Karpas-422 (cell line): Measurements from ENCODE around the gene DDX51. TPM values are rescaled to one million over a fixed set of nuclear protein-coding genes. Genes with fewer than 3 reads are reported as not detected.

Experiments
- DNase-seq: peaks from one replicate; pipeline ENCODE4 v3.0.0-alpha.2; 2015
- H2AFZ ChIP-seq: fragments of 200-600 bp; sonication (generic); 2 replicates; pipeline ENCODE4 v1.6.1; 2014; ENCODE audit warnings: antibody characterized with exemption, low read length, mixed read lengths
- H3K27ac ChIP-seq: fragments of 200-600 bp; sonication (generic); 2 replicates; pipeline ENCODE4 v1.5.1; 2014; ENCODE audit warnings: mild to moderate bottlenecking, low read length, moderate library complexity
- H3K27me3 ChIP-seq: fragments of 200-600 bp; sonication (generic); 2 replicates; pipeline ENCODE4 v1.6.1; 2014; ENCODE audit warnings: low read length, mixed read lengths
- H3K36me3 ChIP-seq: fragments of 200-600 bp; sonication (generic); 2 replicates; pipeline ENCODE4 v1.6.1; 2014; ENCODE audit warnings: low read length, mixed read lengths; ENCODE audit not compliant: insufficient read depth
- H3K4me1 ChIP-seq: fragments of 200-600 bp; sonication (generic); 2 replicates; pipeline ENCODE4 v1.6.1; 2014; ENCODE audit warnings: mild to moderate bottlenecking, low read length, mixed read lengths
- H3K4me2 ChIP-seq: fragments of 200-600 bp; sonication (generic); 2 replicates; pipeline ENCODE4 v1.6.1; 2014; ENCODE audit warnings: low read length, low read depth, mild to moderate bottlenecking; ENCODE audit not compliant: poor library complexity, severe bottlenecking
- H3K4me3 ChIP-seq: fragments of 200-600 bp; sonication (generic); 2 replicates; pipeline ENCODE4 v1.5.1; 2014; ENCODE audit warnings: mild to moderate bottlenecking, antibody characterized with exemption, low read length, mixed read lengths
- H3K79me2 ChIP-seq: fragments of 200-600 bp; sonication (generic); 2 replicates; pipeline ENCODE4 v1.6.1; 2014; ENCODE audit warnings: mild to moderate bottlenecking, low read length, mixed read lengths
- H3K9ac ChIP-seq: fragments of 200-600 bp; sonication (generic); 2 replicates; pipeline ENCODE4 v1.6.0; 2014; ENCODE audit warnings: low read length
- H3K9me2 ChIP-seq: fragments of 200-600 bp; sonication (generic), shearing (Covaris generic); replicated peaks from 2 replicates; pipeline ENCODE4 v1.6.0; 2014; ENCODE audit warnings: mild to moderate bottlenecking, low read length, moderate library complexity; ENCODE audit not compliant: insufficient read depth
- H3K9me3 ChIP-seq: fragments of 300-700, 200-600 bp; sonication (generic); 2 replicates; pipeline ENCODE4 v1.6.1; 2014; ENCODE audit warnings: low read length, mixed read lengths
- H4K20me1 ChIP-seq: fragments of 200-600 bp; sonication (generic); 2 replicates; pipeline ENCODE4 v1.6.1; 2014; ENCODE audit warnings: mild to moderate bottlenecking, antibody characterized with exemption, low read length, low read depth; ENCODE audit not compliant: insufficient read depth
- total RNA-seq: library from RNA; depleted of rRNA; stranded (reverse); fragments of >200 nt; shearing (Covaris generic); gene quantifications from 2 replicates; pipeline ENCODE4 v1.2.3, GENCODE V29; 2014; ENCODE audit warnings: low replicate concordance

DDX51 gene
- total RNA-seq, 1 experiment from 2014 or later, result 6.4 TPM

DNA sequence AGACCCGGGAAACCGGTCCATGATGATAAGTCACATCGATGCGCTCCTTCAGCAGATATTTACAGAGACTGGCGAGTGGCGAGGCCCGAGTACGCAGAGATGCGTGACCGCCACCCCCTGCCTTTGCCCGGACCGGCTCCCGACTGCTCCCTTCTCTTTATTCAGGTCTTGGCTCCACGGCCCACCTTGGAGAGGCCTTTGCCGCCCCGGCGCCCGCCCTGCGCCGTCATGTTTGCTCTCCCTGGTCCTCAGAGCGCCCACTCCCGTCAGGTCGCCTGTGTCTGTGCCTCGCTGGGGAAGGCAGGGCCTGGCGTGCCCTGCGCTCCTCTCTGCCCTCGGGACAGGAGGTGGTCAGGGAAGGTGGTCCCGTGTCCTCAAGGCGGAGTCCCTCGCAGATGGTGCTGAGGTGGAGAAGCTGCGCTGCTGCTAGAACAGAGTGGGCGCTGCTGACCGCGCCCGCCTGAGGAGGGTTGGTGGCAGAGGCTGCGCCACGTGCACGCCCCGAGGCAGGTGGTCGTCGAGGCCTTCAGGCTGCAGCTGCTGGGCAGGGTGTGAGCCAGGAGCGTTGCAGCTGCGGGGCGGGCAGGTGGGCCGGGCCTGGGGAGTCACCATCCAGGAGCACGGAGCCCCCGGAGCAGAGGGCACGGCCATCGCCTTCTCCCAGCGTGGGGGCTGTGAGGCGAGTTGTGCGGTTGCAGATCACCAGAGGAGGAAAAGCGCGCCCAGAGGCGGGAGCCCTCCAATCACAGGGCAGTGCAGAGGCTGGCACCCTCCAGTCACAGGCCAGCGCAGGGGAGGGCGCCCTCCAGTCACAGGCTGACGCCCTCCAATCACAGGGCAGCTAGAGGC, 27.2 kb downstream of the DDX51 start:
- Histone ChIP-seq H3K79me2 (no peaks in the 10 kb centered on the region), H3K36me3 (peaks cover 31% of the 10 kb centered on the region; the same call in 1 of the 2 replicates), H3K27ac (no peak overlapping the region), H2AFZ (no peak overlapping the region), H3K4me1 (no peaks in the 10 kb centered on the region), H3K4me2 (no peak overlapping the region), H3K9ac (no peak overlapping the region), H3K27me3 (no peaks in the 10 kb centered on the region), H3K9me3 (no peaks in the 10 kb centered on the region), H4K20me1 (no peaks in the 10 kb centered on the region), H3K9me2 (no peaks in the 10 kb centered on the region), H3K4me3 (no peak overlapping the region)
- DNase-seq, result no peak

DNA sequence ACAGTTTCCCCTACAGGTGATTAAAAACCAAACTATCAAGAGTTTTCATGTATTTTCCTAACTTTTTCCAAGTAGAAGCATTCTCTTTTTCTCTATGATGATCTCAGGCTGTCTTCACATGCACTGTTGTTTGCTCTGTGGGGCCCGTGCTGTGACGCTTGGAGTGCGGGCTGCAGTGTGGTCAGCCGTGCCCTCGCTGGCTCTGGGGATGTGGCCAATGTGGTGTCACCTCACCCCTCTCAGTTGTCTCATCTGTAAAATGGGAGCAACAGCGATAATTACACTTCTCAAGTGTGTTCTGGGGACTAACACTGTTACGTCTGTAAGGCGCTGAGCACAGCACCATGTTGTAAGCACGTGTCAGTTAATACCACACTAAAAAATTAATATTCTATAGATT, 28.6 kb downstream of the DDX51 start:
- Histone ChIP-seq H3K9me3 (no peaks in the 10 kb centered on the region), H3K4me1 (no peaks in the 10 kb centered on the region), H3K36me3 (peaks cover 25% of the 10 kb centered on the region; the same call in 1 of the 2 replicates), H4K20me1 (no peaks in the 10 kb centered on the region), H3K4me2 (no peak overlapping the region), H3K9ac (no peak overlapping the region), H3K27ac (no peak overlapping the region), H3K4me3 (no peak overlapping the region), H3K79me2 (no peaks in the 10 kb centered on the region), H3K27me3 (no peaks in the 10 kb centered on the region), H2AFZ (no peak overlapping the region), H3K9me2 (no peaks in the 10 kb centered on the region)
- no peak for DNase-seq

DNA sequence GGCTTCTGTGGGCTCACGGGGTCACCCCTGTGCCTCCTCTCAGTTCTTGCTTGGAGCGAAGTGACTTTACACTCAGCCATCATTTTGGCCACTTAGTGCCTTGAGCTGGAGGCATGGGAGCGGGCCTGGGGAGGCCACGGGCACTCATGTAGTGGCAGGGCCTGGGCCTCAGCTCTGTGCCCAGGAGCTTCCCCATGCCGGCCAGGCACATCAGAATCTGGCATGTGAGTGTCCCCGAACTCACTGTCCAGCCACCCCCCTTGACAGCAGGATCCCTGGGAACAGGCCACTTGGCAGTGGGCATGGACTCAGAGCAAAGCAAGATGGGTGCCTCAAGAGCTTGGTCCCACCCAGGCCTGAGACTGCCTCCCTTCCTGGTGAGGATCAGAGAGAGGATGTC, 29.5 kb downstream of the DDX51 start:
- H3K4me2 ChIP-seq, result no peak overlapping the region
- no peak for DNase-seq
- H3K27me3 ChIP-seq, result no peaks in the 10 kb centered on the region
- no peak overlapping the region for H3K4me3 ChIP-seq
- peaks cover 25% of the 10 kb centered on the region; the same call in 1 of the 2 replicates for H3K36me3 ChIP-seq
- no peak overlapping the region for H3K27ac ChIP-seq
- H4K20me1 ChIP-seq, result no peaks in the 10 kb centered on the region
- H3K9me2 ChIP-seq, result no peaks in the 10 kb centered on the region
- H3K4me1 ChIP-seq, result no peaks in the 10 kb centered on the region
- no peak overlapping the region for H3K9ac ChIP-seq
- no peak overlapping the region for H2AFZ ChIP-seq
- no peaks in the 10 kb centered on the region for H3K9me3 ChIP-seq
- no peaks in the 10 kb centered on the region for H3K79me2 ChIP-seq

DNA sequence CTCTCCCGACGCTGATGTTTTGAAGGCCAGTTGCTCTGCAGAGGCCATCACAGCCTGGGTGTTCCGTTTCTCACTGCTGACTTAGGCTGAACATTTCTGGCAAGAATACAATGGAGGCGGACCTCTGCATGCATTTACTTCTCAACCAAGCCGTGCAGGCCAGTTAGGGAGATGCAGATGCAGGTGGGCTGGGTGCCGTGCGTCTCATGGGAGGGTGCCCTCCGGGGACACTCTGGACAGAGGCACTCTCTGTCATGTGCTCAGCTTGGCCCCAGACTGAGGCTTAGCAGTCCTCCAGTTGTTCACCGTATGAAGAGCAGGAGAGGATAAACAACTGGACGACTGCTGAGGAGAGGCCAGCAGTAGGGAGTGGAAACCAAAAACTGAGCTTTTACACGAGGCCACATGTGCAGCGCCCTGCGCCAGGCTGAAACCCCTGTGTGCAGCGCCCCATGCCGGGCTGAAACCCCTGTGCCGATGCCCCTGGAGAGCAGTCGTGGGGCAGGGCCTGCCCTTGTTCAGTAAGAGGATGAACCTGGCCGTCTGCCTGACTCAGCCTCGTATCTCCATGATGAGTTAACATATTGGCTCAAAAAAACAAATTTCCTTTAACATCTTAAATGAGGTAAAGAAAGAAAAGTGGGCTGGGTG, 32.3 kb downstream of the DDX51 start:
- H3K9me3 ChIP-seq, result no peaks in the 10 kb centered on the region
- no peak overlapping the region for H3K9ac ChIP-seq
- DNase-seq, result no peak
- H2AFZ ChIP-seq, result no peak overlapping the region
- no peak overlapping the region for H3K27ac ChIP-seq
- no peak overlapping the region for H3K4me3 ChIP-seq
- no peaks in the 10 kb centered on the region for H3K4me1 ChIP-seq
- H3K27me3 ChIP-seq, result no peaks in the 10 kb centered on the region
- H3K79me2 ChIP-seq, result peaks cover 10% of the 10 kb centered on the region
- no peak overlapping the region for H3K4me2 ChIP-seq
- peaks cover 25% of the 10 kb centered on the region; the same call in 1 of the 2 replicates for H3K36me3 ChIP-seq
- H4K20me1 ChIP-seq, result no peaks in the 10 kb centered on the region
- H3K9me2 ChIP-seq, result no peaks in the 10 kb centered on the region

DNA sequence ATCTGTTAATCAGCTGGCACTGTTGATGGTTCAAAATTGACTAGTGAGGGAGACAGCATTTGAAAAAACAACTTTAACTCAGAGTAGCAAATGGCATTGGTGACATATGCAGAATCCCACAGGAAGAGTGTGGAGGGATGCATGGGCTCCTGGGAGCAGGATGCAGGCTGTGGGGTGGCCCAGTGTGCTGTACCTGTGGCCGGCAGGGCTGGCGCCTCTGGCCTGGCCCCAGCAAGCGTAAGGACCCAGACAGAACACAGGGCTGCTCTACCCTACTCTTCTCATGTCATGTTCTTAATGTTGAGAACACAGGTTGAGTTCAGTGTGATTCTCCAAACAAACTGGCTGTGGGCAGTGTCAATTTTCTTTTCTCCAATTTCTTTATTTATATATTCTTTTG, 33.4 kb downstream of the DDX51 start:
- H3K79me2 ChIP-seq, result peaks cover 11% of the 10 kb centered on the region
- no peaks in the 10 kb centered on the region for H4K20me1 ChIP-seq
- DNase-seq, result no peak
- H3K9ac ChIP-seq, result no peak overlapping the region
- H3K4me3 ChIP-seq, result no peak overlapping the region
- H2AFZ ChIP-seq, result no peak overlapping the region
- no peaks in the 10 kb centered on the region for H3K27me3 ChIP-seq
- H3K27ac ChIP-seq, result no peak overlapping the region
- H3K4me1 ChIP-seq, result no peaks in the 10 kb centered on the region
- no peaks in the 10 kb centered on the region for H3K9me3 ChIP-seq
- peaks cover 17% of the 10 kb centered on the region; the same call in 1 of the 2 replicates for H3K36me3 ChIP-seq
- H3K4me2 ChIP-seq, result no peak overlapping the region
- no peaks in the 10 kb centered on the region for H3K9me2 ChIP-seq

DNA sequence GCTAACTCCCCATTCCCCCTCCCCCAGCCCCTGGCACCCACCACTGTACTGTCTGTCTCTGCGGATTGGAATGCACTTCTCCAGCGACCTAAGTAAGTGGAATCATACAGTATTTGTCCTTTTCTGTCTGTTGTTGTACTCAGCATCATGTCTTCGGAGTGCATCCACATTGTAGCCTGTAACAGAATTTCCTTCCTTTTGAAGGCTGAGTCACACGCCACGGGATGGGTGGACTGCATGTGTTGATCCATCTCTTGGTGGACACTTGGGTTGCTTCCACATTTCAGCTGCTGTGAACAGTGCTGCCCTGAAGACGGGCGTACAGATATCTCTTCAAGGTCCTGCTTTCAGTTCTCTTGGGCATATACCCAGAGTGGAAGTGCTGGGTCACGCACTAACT, 34.4 kb downstream of the DDX51 start:
- H3K36me3 ChIP-seq, result peaks cover 13% of the 10 kb centered on the region; the same call in 1 of the 2 replicates
- H4K20me1 ChIP-seq, result no peaks in the 10 kb centered on the region

DNA sequence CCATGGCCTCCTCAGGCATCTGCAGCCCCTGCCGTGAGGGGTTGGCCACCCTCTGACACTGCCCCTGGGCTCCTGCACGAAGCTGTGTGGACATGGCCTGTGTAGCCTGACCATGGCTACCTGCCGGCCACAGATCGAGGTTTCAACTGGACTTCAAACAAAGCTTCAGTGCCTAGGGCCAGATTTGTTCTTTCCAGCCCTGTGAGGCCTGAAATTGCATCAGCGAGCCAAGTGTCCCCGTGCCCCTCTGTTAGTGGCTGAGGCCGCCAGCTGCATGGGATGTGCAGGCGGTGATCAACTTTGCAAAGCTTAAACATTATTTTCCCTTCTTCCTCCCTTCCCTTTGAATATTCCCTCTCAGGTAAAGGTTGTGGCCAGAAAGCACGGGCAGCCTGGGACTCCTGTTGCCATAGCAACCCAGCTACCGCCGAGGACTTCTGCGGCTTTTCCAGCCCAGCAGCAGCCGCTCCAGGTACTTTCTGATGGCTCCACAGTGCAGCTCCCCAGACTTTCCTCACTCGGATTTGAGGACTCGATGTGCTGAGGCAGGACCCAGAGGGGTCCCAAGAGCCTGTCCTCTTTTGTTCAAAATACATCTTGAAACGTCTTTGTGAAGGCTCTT, 35.8 kb downstream of the DDX51 start:
- H3K36me3 ChIP-seq, result peaks cover 2% of the 10 kb centered on the region; the same call in 1 of the 2 replicates
- H3K79me2 ChIP-seq, result peaks cover 11% of the 10 kb centered on the region
- H2AFZ ChIP-seq, result no peak overlapping the region
- H3K4me1 ChIP-seq, result no peaks in the 10 kb centered on the region
- no peak overlapping the region for H3K4me2 ChIP-seq
- no peaks in the 10 kb centered on the region for H3K27me3 ChIP-seq
- no peak for DNase-seq
- no peak overlapping the region for H3K9ac ChIP-seq
- no peak overlapping the region for H3K4me3 ChIP-seq
- H3K27ac ChIP-seq, result no peak overlapping the region
- H3K9me2 ChIP-seq, result no peaks in the 10 kb centered on the region
- H4K20me1 ChIP-seq, result 0 out of 2 replicates have a peak, but pooled peaks cover 3% of the 10 kb centered on the region
- no peaks in the 10 kb centered on the region for H3K9me3 ChIP-seq

More for the DNA sequence above, 34.4 kb downstream of the DDX51 start:
- H3K4me2 ChIP-seq, result no peak overlapping the region
- no peaks in the 10 kb centered on the region for H3K9me3 ChIP-seq
- peaks cover 11% of the 10 kb centered on the region for H3K79me2 ChIP-seq
- H3K27me3 ChIP-seq, result no peaks in the 10 kb centered on the region
- H3K9ac ChIP-seq, result no peak overlapping the region
- no peaks in the 10 kb centered on the region for H3K4me1 ChIP-seq
- H3K9me2 ChIP-seq, result no peaks in the 10 kb centered on the region
- no peak overlapping the region for H3K27ac ChIP-seq
- no peak overlapping the region for H2AFZ ChIP-seq
- no peak for DNase-seq
- H3K4me3 ChIP-seq, result no peak overlapping the region

DNA sequence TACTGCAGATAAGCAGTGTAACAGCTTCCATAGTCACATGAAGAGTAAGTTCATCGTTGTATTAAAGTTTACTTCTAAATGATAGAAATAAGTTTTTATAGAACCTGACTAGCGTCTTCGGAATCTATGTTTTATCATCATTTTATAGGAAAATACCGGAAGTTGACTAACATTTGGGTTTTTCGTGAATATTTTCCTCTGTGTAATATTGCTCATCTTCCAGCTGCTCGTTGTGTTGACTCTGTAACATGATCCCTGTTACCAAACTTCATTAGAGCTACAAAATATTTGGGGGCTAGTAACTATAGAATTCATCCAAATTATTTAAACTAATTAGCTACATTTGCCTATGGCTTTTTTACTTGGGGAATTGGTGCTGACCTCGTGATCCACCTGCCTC, 37.2 kb downstream of the DDX51 start:
- Histone ChIP-seq H3K9me3 (no peaks in the 10 kb centered on the region), H3K36me3 (no peaks in the 10 kb centered on the region), H3K27ac (no peak overlapping the region), H3K79me2 (peaks cover 11% of the 10 kb centered on the region), H4K20me1 (0 out of 2 replicates have a peak, but pooled peaks cover 3% of the 10 kb centered on the region), H3K4me1 (no peaks in the 10 kb centered on the region), H3K4me2 (no peak overlapping the region), H3K4me3 (no peak overlapping the region), H3K9ac (no peak overlapping the region), H3K9me2 (no peaks in the 10 kb centered on the region), H3K27me3 (no peaks in the 10 kb centered on the region), H2AFZ (no peak overlapping the region)
- no peak for DNase-seq
